ENCODE results near the gene IL22RA1. TPM values are rescaled to one million over a fixed set of nuclear protein-coding genes. Genes with fewer than 3 reads are reported as not detected.

The IL22RA1 gene
- total and polyA plus RNA-seq, 2 of the 8 experiments (the other 6 are each of a cell fraction or from before 2014, with no cell fraction given): 0.17 to 0.32 TPM

DNA sequence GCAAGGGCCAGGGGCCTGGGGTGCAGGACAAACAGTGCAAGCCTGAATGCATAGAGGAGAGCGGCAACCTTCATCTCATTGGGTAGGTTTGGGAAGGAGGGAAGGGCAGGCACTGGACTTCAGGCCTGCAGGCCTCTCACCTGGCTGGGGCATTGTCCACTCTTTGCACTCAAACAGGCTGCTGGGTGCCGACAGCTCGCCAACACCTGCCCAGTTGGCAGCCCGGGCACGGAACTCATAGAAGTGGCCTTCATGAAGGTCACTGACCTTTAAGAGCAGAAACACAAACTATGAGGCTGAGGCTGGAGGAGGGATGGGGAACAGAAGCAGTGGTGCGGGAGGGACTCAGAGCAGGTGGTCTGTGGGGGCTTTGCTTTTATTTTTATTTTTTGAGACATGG is 61.8 kb downstream of the IL22RA1 start:
- H3K18ac ChIP-seq (ENCODE audit: extremely low read depth, low read length): no peak overlapping the region
- no peaks in the 10 kb centered on the region for H3K36me3 ChIP-seq (ENCODE audit: control insufficient read depth in 2 of 4, insufficient read depth in 4 of 4, low read length in 3 of 4)
- WGBS, 2 experiments (ENCODE audit: extremely low coverage in 1 of 2, insufficient coverage in 1 of 2, insufficient read length in 1 of 2, insufficient replicate concordance in 2 of 2, low coverage in 1 of 2, low lambda C conversion rate in 2 of 2, missing lambda C conversion rate in 1 of 2): 80% methylated on average over 6 of the region's 6 CpGs; no CpG with 5 or more reads in 1 of the 2 experiments
- H2BK12ac ChIP-seq (ENCODE audit: low read depth, low read length): no peak overlapping the region
- H3K4me1 ChIP-seq (replicated peaks in 1 of 4; ENCODE audit: control insufficient read depth in 3 of 4, insufficient read depth in 4 of 4, low read length in 3 of 4): peaks cover 0 to 2% (median 0%) of the 10 kb centered on the region in 4 experiments; a peak in 1 of 7 replicates
- H3K9me3 ChIP-seq (ENCODE audit: insufficient read depth in 2 of 2, low read depth in 1 of 2, low read length in 1 of 2): no peaks in the 10 kb centered on the region
- H2BK15ac ChIP-seq (ENCODE audit: low read length): no peak overlapping the region
- no peak overlapping the region for H3K27ac ChIP-seq (ENCODE audit: low read depth, low read length)
- H3K4me2 ChIP-seq (ENCODE audit: insufficient read depth in 1 of 2, low read depth in 2 of 2, low read length in 2 of 2): no peak overlapping the region
- H3K27me3 ChIP-seq (replicated peaks in 1 of 4; ENCODE audit: control insufficient read depth in 3 of 4, extremely low read depth in 1 of 4, insufficient read depth in 3 of 4, low read length in 3 of 4): no peaks in the 10 kb centered on the region
- H3K79me2 ChIP-seq (ENCODE audit: control insufficient read depth in 1 of 2, insufficient read depth in 2 of 2, low read length in 2 of 2): no peaks in the 10 kb centered on the region
- no peak overlapping the region for H4K8ac ChIP-seq (ENCODE audit: extremely low read depth, insufficient read depth, low read length)
- FAIRE-seq: no peak
- no peak overlapping the region for H2BK5ac ChIP-seq (ENCODE audit: low read depth, low read length)
- no peak overlapping the region for H4K5ac ChIP-seq (ENCODE audit: insufficient read length, low read depth, low read length)
- no peak overlapping the region for H4K91ac ChIP-seq (replicated peaks; ENCODE audit: insufficient read length, low read length)
- H3K56ac ChIP-seq (replicated peaks; ENCODE audit: insufficient read length, low read depth, low read length): no peak overlapping the region
- no peak overlapping the region for H2BK120ac ChIP-seq (replicated peaks; ENCODE audit: low read depth, low read length)
- H4K20me1 ChIP-seq (replicated peaks in 1 of 2; ENCODE audit: control insufficient read depth in 1 of 2, insufficient read depth in 2 of 2, low read length in 2 of 2): no peaks in the 10 kb centered on the region
- H3K4ac ChIP-seq (replicated peaks; ENCODE audit: insufficient read length, low read depth, low read length): no peak overlapping the region
- H3K23me2 ChIP-seq (ENCODE audit: low read depth, low read length): peaks cover 5% of the 10 kb centered on the region; the same call in 1 of the 2 replicates
- CTCF ChIA-PET (ENCODE audit: partially characterized antibody): interaction anchor here (1.3 to 4.4 kb wide), 5 partner anchors 11 to 120 kb away, joined by 4 to 19 read pairs (median 8); no protein-coding TSS in a partner anchor
- H3K14ac ChIP-seq (ENCODE audit: insufficient read length): no peak overlapping the region
- H2AFZ ChIP-seq (ENCODE audit: low read length): no peak overlapping the region
- H3K79me1 ChIP-seq (ENCODE audit: low read depth, low read length): no peaks in the 10 kb centered on the region
- TF ChIP-seq SP4 (IDR thresholded peaks at IDR 0.05; ENCODE audit: low read length) (no peak), CTBP2 (IDR thresholded peaks at IDR 0.05; ENCODE audit: borderline replicate concordance, insufficient read depth, insufficient read length, low read length) (no peak), ASH2L (IDR thresholded peaks at IDR 0.05; ENCODE audit: low read length) (no peak), POU5F1 (IDR thresholded peaks at IDR 0.05; ENCODE audit: low read depth, low read length) (no peak), JUN (IDR thresholded peaks at IDR 0.05; ENCODE audit: low read depth, low read length) (no peak), PHF8 (conservative IDR thresholded peaks at IDR 0.05; ENCODE audit: low read depth, low read length) (no peak), CREB1 (IDR thresholded peaks at IDR 0.05) (no peak), TBP (IDR thresholded peaks at IDR 0.05; ENCODE audit: low read depth, low read length) (no peak), CBX8 (IDR thresholded peaks at IDR 0.05; ENCODE audit: borderline replicate concordance, low read depth, low read length) (no peak), SIX5 (IDR thresholded peaks at IDR 0.05; ENCODE audit: low read depth, low read length) (no peak)
- no peak overlapping the region for H3K23ac ChIP-seq (ENCODE audit: insufficient read length)
- no peak overlapping the region for H2BK20ac ChIP-seq (ENCODE audit: low read length)
- POLR2A ChIA-PET (ENCODE audit: partially characterized antibody): interaction anchor here (1.2 kb wide), 1 partner anchor 14 kb away, joined by 4 read pairs; no protein-coding TSS in a partner anchor
- DNase-seq (ENCODE audit: low read depth in 1 of 2, low spot score in 2 of 2): no peak
- no peak overlapping the region for H3K9ac ChIP-seq (replicated peaks in 1 of 4; ENCODE audit: extremely low read depth in 1 of 4, low read depth in 3 of 4, low read length in 3 of 4)
- no peak overlapping the region for H3K4me3 ChIP-seq (ENCODE audit: extremely low read depth in 1 of 4, insufficient read depth in 2 of 4, low read depth in 3 of 4, low read length in 4 of 4)
- H2AK5ac ChIP-seq (ENCODE audit: low read depth, low read length): no peak overlapping the region
